ENCODE data around the gene VTI1B.

DNA sequence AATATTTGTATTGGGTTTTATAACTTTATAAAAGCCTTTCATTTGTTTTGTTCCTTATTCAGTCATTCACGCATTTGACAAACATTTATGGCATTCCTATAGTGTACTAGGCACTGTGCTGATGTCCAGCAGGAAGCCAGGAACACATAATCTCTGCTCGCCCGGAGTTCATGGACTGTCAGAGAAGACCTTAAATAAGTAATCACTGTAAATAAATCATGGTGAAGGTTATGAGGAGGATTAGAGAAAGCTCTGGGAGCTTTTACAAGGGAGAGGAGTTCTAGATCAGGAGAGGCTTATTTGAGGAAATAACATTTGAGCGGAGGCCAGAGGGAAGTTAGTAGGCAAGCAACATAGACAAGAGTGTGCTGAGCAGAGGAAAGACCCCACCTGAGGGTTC lies 22.6 kb upstream of the VTI1B start:
- TF ChIP-seq, protein P1, sequence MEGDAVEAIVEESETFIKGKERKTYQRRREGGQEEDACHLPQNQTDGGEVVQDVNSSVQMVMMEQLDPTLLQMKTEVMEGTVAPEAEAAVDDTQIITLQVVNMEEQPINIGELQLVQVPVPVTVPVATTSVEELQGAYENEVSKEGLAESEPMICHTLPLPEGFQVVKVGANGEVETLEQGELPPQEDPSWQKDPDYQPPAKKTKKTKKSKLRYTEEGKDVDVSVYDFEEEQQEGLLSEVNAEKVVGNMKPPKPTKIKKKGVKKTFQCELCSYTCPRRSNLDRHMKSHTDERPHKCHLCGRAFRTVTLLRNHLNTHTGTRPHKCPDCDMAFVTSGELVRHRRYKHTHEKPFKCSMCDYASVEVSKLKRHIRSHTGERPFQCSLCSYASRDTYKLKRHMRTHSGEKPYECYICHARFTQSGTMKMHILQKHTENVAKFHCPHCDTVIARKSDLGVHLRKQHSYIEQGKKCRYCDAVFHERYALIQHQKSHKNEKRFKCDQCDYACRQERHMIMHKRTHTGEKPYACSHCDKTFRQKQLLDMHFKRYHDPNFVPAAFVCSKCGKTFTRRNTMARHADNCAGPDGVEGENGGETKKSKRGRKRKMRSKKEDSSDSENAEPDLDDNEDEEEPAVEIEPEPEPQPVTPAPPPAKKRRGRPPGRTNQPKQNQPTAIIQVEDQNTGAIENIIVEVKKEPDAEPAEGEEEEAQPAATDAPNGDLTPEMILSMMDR (conservative IDR thresholded peaks at IDR 0.05), result no peak
- no peak for TF ChIP-seq EZH2 (IDR thresholded peaks at IDR 0.05; ENCODE audit: low read depth)
